Sigmoid colon (tissue), 4 donors: Measurements from ENCODE around the gene NOC2L.

Experiments used
- CTCF ChIP-seq, 4 experiments: fragments of 450-650 bp in 3 of 4; fragments of 200-600 bp in 1 of 4; IDR thresholded peaks; one replicate each; pipeline ENCODE4 v1.5.1; 2016 to 2019; ENCODE audit warnings: antibody characterized with exemption in 4 of 4, mild to moderate bottlenecking in 3 of 4, moderate library complexity in 2 of 4
- EP300 ChIP-seq, 4 donors: sonication (generic); formaldehyde crosslinking; IDR thresholded peaks; one replicate each; pipeline ENCODE4 v1.6.1; 2017; ENCODE audit warnings: antibody characterized with exemption in 4 of 4
- POLR2A ChIP-seq, 2 donors: fragments of 450-650 bp; IDR thresholded peaks; one replicate each; pipeline ENCODE4 v1.6.1; 2016; ENCODE audit warnings: antibody characterized with exemption in 2 of 2, mild to moderate bottlenecking in 2 of 2, moderate library complexity in 2 of 2
- POLR2AphosphoS5 ChIP-seq, 4 donors: sonication (generic); formaldehyde crosslinking; IDR thresholded peaks; one replicate each; pipeline ENCODE4 v1.6.1; 2017; ENCODE audit warnings: antibody characterized with exemption in 4 of 4

- TF ChIP-seq CTCF (IDR thresholded peaks at IDR 0.05), result no peak
- TF ChIP-seq POLR2A (IDR thresholded peaks at IDR 0.05), result no peak
- no peak for TF ChIP-seq EP300 (IDR thresholded peaks at IDR 0.05)
- TF ChIP-seq POLR2AphosphoS5 (IDR thresholded peaks at IDR 0.05), result no peak
Observed at GRCh38 chr1:908661-909060, 50.4 kb downstream of the NOC2L start.
